HG02885 (cell line): ENCODE results near the gene PMPCA.

Source experiments
- ATAC-seq: cut with Tn5 transposase; IDR thresholded peaks from one replicate; pipeline ENCODE4 v1.9.1; 2021; ENCODE audit warnings: mild to moderate bottlenecking; ENCODE audit not compliant: unreplicated experiment, poor library complexity

The PMPCA gene

GRCh38 chr9:136433043-136433715 is 22.7 kb downstream of the PMPCA start:
- ATAC-seq: no peak

- ATAC-seq: no peak
Measured at GRCh38 chr9:136433849-136434579, 23.6 kb downstream of the PMPCA start.

- ATAC-seq: no peak
Measured at GRCh38 chr9:136434580-136435169, 24.2 kb downstream of the PMPCA start.

GRCh38 chr9:136436055-136436634 is 25.7 kb downstream of the PMPCA start:
- ATAC-seq: no peak

DNA sequence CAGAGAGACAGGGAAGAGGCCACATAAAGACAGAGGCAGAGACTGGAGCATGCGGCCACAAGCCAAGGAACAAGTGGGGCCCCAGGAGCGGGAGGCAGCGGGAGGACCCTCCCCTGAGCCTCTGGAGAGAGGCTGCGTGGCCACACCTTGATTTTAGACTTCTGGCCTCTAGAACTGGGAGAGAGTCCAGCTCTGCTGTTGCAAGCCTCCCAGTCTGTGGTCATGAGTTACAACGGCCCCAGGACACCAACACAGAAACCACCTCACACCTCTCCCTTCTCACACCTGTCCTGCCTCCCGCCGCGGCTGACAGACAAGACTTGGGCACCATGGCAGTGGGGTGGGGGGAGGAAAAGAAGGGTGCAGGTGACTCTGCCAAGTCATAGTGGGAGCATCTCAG is 27.0 kb downstream of the PMPCA start:
- ATAC-seq: no peak

DNA sequence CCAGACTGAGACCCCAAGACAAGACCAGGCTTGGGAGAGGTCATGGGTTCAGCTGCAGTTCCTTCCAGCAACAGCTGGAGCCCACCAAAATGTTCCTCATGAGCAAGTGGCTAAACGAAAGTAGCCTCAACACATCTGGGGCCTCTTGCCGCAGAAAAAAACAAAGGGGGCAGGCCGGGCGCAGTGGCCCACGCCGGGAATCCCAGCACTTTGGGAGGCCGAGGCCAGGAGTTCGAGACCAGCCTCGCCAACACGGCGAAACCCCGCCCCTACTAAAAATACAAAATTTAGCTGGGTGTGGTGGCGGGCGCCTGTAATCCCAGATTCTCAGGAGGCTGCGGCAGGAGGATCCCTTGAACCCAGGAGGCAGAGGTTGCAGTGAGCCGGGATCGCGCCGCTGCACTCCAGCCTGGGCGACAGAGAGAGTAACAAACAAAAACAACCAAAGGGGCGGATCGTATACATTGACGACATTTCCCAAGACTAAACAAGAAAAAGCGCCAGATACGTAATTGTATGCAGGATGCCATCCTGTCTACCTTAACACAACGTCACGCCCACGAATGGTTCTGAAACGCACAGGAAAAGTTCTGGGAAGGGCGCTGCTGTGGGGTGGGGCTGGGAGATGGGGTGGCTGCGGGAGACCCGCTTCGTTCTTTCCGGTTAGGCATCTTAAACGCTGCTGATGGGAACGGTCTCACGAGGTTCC is 27.5 kb downstream of the PMPCA start:
- no peak for ATAC-seq

GRCh38 chr9:136438548-136439480 is 28.4 kb downstream of the PMPCA start:
- ATAC-seq: peak; percentile 50

- ATAC-seq: peak; percentile 77
Measured at GRCh38 chr9:136439481-136440408, 29.3 kb downstream of the PMPCA start, which contains the start of gene INPP5E. Gene INPP5E, minus strand, starts transcription at chr9:136439845. Its CDS starts 426 bp downstream, at chr9:136439419.

DNA sequence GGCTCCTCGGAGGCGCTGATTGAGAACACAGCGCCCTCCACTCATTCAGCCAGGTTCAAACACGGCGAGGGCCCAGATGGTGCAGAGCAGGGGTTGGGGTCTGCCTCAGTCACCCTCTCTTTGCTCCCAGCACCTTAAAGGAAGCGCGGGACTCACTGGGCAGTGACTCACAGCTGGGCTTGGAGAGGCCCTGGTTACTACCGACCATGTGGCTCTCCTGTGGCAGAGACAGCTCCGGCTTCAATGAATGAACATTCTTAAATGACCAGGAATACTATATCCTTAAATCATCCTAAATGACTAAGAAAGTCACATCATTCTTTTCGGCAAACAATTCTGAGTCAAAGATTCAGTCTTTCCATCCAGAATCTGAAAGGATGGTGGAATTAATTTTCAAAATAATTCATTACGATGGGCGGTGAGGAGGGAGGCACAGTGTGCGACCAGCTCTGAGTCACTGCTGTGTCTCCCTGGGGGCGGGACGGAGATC is 30.8 kb downstream of the PMPCA start:
- ATAC-seq: no peak

DNA sequence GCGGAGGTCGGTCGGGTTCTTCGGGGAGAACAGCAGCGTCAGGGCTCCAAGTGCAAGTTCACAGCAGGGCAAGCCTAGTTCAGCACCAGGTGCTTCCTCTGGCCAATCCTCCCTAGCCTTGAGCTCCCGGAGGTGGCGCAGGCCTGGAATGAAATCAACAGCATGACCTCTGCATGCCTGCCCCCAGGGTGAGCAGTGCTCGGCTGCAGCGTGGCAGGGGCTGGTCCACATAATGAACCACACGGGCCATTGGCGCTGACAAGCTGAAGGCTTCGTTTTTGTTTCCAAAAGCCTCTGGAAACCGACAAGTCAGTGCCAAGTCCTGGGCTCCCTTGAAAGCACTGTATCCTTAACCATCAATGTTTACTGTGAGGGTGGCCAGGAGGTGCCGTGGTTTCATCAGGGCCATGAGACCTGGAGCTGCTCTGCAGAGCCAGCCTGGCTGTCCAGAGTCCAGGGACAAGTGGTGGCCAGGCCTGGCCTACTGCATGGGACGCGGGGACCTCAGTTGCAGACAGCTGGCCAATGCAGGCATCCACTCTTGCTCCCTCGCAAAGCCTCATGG is 31.3 kb downstream of the PMPCA start:
- ATAC-seq: no peak

GRCh38 chr9:136442265-136442664 is 31.8 kb downstream of the PMPCA start:
- ATAC-seq: no peak

- no peak for ATAC-seq
Measured at GRCh38 chr9:136443087-136443486, 32.6 kb downstream of the PMPCA start.

- ATAC-seq: no peak
Measured at GRCh38 chr9:136443687-136444086, 33.2 kb downstream of the PMPCA start.

DNA sequence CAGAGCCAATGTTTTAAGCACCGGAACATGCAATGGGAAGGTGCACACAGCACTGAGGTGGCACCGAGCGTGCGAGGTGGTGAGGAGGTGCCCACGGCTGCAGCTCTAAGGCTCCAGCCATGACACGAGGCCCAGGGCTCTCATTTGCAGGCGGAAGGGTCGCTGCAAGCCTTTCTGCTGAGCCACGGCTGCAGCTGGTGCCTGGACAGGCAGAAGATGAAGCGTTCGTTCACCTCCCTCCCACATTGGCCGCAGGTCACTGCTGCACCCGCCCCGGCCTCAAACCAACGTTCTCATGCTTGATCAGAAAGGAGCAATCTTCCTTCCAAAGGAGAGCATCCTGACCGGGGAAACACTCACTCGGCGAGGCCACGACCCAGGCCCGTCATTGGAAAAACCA is 33.6 kb downstream of the PMPCA start:
- no peak for ATAC-seq

DNA sequence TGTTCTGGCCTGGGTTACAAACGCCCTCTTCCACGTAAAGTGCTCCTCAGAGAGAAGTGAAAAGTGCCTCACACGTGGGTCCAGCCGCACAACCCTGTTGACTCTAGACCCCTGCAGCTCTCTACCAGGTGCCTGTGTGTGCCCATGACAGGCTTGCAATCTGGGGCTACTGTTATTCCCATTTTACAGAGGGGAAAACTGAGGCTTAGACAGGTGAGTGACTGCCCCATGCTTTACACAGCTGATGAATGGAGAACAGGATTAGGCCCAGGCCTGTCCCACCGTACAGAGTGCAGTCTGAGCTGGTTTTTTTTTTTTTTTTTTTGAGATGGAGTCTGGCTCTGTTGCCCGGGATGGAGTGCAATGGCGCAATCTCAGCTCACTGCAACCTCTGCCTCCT is 35.3 kb downstream of the PMPCA start:
- no peak for ATAC-seq

DNA sequence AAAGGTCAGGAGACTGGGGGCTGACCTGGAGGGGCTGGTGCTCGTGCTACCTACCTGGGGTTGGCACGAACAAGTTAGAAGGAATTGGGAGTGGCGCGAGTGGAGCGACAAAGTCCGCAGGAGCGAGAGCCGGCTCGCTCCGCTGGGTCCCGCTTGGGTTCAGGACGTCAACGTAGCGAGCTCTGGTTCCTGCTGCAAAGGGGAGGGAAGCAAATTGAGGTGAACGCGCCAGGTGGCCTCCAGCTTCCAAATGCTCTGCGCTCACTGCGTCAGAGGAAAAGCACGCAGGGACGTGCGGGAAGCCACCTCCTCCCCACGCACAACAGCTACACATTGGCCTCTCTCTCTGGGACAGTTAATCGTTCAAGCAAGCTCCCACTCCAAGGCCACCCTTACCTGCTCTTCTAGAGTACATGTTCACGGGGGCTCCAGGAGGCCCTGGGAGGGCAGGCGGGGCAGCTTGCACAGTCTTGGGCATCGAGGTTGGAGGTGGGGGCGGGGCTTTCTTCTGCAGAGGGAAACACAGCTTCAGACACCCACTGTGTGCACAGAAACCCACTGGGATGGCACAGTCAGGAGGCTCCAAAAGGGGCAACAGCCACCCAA is 36.8 kb downstream of the PMPCA start:
- ATAC-seq: no peak

GRCh38 chr9:136448655-136449054 is 38.2 kb downstream of the PMPCA start:
- no peak for ATAC-seq
